ENCODE data around the gene LDB2.

Gene LDB2

DNA sequence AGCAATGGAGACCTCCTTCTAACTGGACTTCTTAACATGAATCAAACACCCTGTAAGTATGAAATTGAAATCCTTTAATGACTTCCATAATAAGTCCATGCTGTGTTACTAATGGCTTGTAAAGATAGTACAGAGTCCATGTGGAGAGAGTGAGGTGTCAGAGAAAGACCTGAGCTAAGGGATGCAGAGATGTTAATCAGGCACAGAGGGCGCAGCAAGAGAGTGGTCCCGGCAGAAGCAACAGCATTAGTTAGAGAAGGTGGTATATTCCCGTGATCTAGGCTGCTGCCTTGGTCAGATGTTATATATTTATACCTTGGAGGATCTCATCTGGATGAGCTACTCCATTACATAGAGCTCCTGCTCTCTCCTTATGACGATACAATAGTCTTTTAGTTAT, 295.3 kb downstream of the LDB2 start:
- no peak for TF ChIP-seq YY1 (IDR thresholded peaks at IDR 0.05; ENCODE audit: low read depth)
- no peak for TF ChIP-seq CREB1 (IDR thresholded peaks at IDR 0.05; ENCODE audit: low read depth)
- TF ChIP-seq NFIC (IDR thresholded peaks at IDR 0.05) = no peak
- no peak for TF ChIP-seq FOXM1 (IDR thresholded peaks at IDR 0.05; ENCODE audit: borderline replicate concordance, low read depth)
- no peak for TF ChIP-seq EP300 (IDR thresholded peaks at IDR 0.05; ENCODE audit: borderline replicate concordance)
- TF ChIP-seq, protein P1, sequence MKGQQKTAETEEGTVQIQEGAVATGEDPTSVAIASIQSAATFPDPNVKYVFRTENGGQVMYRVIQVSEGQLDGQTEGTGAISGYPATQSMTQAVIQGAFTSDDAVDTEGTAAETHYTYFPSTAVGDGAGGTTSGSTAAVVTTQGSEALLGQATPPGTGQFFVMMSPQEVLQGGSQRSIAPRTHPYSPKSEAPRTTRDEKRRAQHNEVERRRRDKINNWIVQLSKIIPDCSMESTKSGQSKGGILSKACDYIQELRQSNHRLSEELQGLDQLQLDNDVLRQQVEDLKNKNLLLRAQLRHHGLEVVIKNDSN (IDR thresholded peaks at IDR 0.05) = no peak
- no peak for TF ChIP-seq REST (IDR thresholded peaks at IDR 0.05; ENCODE audit: low read depth)
- no peak for TF ChIP-seq TAF1 (IDR thresholded peaks at IDR 0.05; ENCODE audit: low read depth)

GRCh38 chr4:16598597-16599206, 299.7 kb downstream of the LDB2 start:
- TF ChIP-seq FOXM1 (IDR thresholded peaks at IDR 0.05; ENCODE audit: borderline replicate concordance, low read depth) = no peak
- TF ChIP-seq TCF12 (IDR thresholded peaks at IDR 0.05; ENCODE audit: low read depth) = no peak
- no peak for TF ChIP-seq ZBTB7A (IDR thresholded peaks at IDR 0.05; ENCODE audit: low read depth)

- no peak for TF ChIP-seq REST (IDR thresholded peaks at IDR 0.05; ENCODE audit: low read depth)
- TF ChIP-seq, protein P1 (IDR thresholded peaks at IDR 0.05) = no peak
- TF ChIP-seq FOXM1 (IDR thresholded peaks at IDR 0.05; ENCODE audit: borderline replicate concordance, low read depth) = no peak
- TF ChIP-seq EP300 (IDR thresholded peaks at IDR 0.05; ENCODE audit: borderline replicate concordance) = no peak
These were observed 300.4 kb downstream of the LDB2 start for GRCh38 chr4:16597845-16598596.

DNA sequence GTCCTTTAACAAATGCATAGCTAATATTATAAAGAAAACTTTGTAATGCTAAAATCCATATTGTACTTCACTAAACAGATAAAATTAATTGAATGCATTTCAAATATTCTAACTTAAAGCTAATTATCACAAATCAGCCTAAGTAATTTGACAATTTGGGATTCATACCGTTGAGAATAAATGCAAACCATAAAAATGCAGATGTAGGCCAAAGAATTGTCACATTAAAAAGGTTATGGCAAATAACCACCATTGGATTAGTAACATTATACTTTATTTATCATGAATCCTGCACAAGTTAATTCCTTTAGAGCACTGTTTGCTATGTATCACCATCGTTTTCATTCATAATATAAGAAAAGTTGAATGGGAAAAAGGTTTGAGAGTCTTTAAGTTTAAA, 301.0 kb downstream of the LDB2 start:
- TF ChIP-seq EP300 (IDR thresholded peaks at IDR 0.05; ENCODE audit: borderline replicate concordance) (no peak), TCF12 (IDR thresholded peaks at IDR 0.05; ENCODE audit: low read depth) (no peak), RAD21 (IDR thresholded peaks at IDR 0.05; ENCODE audit: low read depth) (no peak), TEAD4 (IDR thresholded peaks at IDR 0.05) (no peak), CEBPB (IDR thresholded peaks at IDR 0.05) (no peak), NFIC (IDR thresholded peaks at IDR 0.05) (no peak), ZBTB7A (IDR thresholded peaks at IDR 0.05; ENCODE audit: low read depth) (no peak), FOXM1 (IDR thresholded peaks at IDR 0.05; ENCODE audit: borderline replicate concordance, low read depth) (no peak), REST (IDR thresholded peaks at IDR 0.05; ENCODE audit: low read depth) (no peak), YY1 (IDR thresholded peaks at IDR 0.05; ENCODE audit: low read depth) (no peak), EGR1 (IDR thresholded peaks at IDR 0.05) (no peak), TAF1 (IDR thresholded peaks at IDR 0.05; ENCODE audit: low read depth) (no peak), CREB1 (IDR thresholded peaks at IDR 0.05; ENCODE audit: low read depth) (no peak)
- TF ChIP-seq, protein P1 (IDR thresholded peaks at IDR 0.05) = no peak
- TF ChIP-seq, protein P2, sequence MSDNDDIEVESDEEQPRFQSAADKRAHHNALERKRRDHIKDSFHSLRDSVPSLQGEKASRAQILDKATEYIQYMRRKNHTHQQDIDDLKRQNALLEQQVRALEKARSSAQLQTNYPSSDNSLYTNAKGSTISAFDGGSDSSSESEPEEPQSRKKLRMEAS (IDR thresholded peaks at IDR 0.05) = no peak
